HG03095 (cell line): ENCODE data around the gene MRPS9.

Experiments
- ATAC-seq: cut with Tn5 transposase; IDR thresholded peaks from one replicate; pipeline ENCODE4 v1.9.1; 2021; ENCODE audit warnings: moderate library complexity; ENCODE audit not compliant: unreplicated experiment

Gene MRPS9

DNA sequence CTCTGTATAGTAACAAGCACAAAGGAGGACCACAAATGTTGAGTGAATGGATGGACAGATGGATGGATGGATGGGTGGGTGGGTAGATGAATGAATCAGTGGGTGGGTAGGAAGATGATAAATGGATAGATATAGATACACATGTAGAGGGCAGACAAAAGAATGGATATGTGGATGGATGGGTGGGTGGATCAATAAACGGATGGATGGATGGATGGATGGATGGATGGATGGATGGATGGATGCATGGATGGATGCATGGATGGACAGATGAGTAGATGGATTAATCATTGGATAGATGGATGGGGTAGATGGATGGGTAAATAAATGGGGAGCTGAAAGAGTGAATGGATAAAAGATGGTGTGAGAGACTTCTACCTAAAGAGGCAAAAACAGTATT is 111.4 kb downstream of the MRPS9 start:
- ATAC-seq, result no peak
